ENCODE data around the gene KIAA1217.

Gene KIAA1217

GRCh38 chr10:24174014-24174413 is 34.9 kb upstream of the KIAA1217 start:
- TF ChIP-seq KLF17 (tag by site-specific recombination; IDR thresholded peaks at IDR 0.05), result no peak
- no peak for TF ChIP-seq ZNF350 (tag by site-specific recombination; IDR thresholded peaks at IDR 0.05)
- TF ChIP-seq ZBTB6 (tag by site-specific recombination; IDR thresholded peaks at IDR 0.05), result no peak
- no peak for TF ChIP-seq ZNF623 (tag by site-specific recombination; IDR thresholded peaks at IDR 0.05)
- no peak for TF ChIP-seq ZNF184 (tag by site-specific recombination; IDR thresholded peaks at IDR 0.05)
- no peak for TF ChIP-seq ZNF362 (tag by site-specific recombination; IDR thresholded peaks at IDR 0.05)
- no peaks in the 10 kb centered on the region for H3K9me3 ChIP-seq (ENCODE audit: control insufficient read depth, insufficient read depth, low read depth, low read length)
- POLR2A ChIA-PET, result no interaction called here
- no peaks in the 10 kb centered on the region for H3K36me3 ChIP-seq (ENCODE audit: control insufficient read depth in 2 of 2, insufficient read depth in 1 of 2, low read length in 2 of 2)
- no peak overlapping the region for H3K4me3 ChIP-seq (ENCODE audit: low read depth, low read length)
- CTCF ChIA-PET, result no interaction called here
- no peak overlapping the region for H3K27ac ChIP-seq (ENCODE audit: extremely low read depth, low read depth, low read length)
- no peaks in the 10 kb centered on the region for H3K4me1 ChIP-seq (ENCODE audit: control insufficient read depth, insufficient read depth, low read length)

- POLR2A ChIA-PET, result no interaction called here
- Histone ChIP-seq H3K27ac (ENCODE audit: extremely low read depth, low read depth, low read length) (no peak overlapping the region), H3K36me3 (ENCODE audit: control insufficient read depth in 2 of 2, insufficient read depth in 1 of 2, low read length in 2 of 2) (no peaks in the 10 kb centered on the region), H3K4me3 (ENCODE audit: low read depth, low read length) (no peak overlapping the region), H3K9me3 (ENCODE audit: control insufficient read depth, insufficient read depth, low read depth, low read length) (no peaks in the 10 kb centered on the region), H3K4me1 (ENCODE audit: control insufficient read depth, insufficient read depth, low read length) (no peaks in the 10 kb centered on the region)
- CTCF ChIA-PET, result no interaction called here
- no peak for TF ChIP-seq ZSCAN16 (tag by site-specific recombination; IDR thresholded peaks at IDR 0.05)
- no peak for TF ChIP-seq ZNF76 (tag by site-specific recombination; IDR thresholded peaks at IDR 0.05; ENCODE audit: borderline replicate concordance, low read depth)
- no peak for TF ChIP-seq ZNF416 (tag by site-specific recombination; IDR thresholded peaks at IDR 0.05)
- no peak for TF ChIP-seq ZNF169 (tag by site-specific recombination; IDR thresholded peaks at IDR 0.05)
- no peak for TF ChIP-seq PRDM2 (tag by site-specific recombination; IDR thresholded peaks at IDR 0.05; ENCODE audit: borderline replicate concordance)
- no peak for TF ChIP-seq ZNF18 (tag by site-specific recombination; IDR thresholded peaks at IDR 0.05)
- no peak for TF ChIP-seq ZNF645 (tag by site-specific recombination; IDR thresholded peaks at IDR 0.05)
- no peak for TF ChIP-seq GFI1B (tag by site-specific recombination; IDR thresholded peaks at IDR 0.05)
- TF ChIP-seq ZBTB49 (tag by site-specific recombination; IDR thresholded peaks at IDR 0.05; ENCODE audit: low read depth), result no peak
- TF ChIP-seq ZFHX2 (tag by site-specific recombination; conservative IDR thresholded peaks at IDR 0.05), result no peak
- TF ChIP-seq ZNF692 (tag by site-specific recombination; IDR thresholded peaks at IDR 0.05), result no peak
- no peak for TF ChIP-seq ZNF776 (tag by site-specific recombination; IDR thresholded peaks at IDR 0.05; ENCODE audit: borderline replicate concordance)
- TF ChIP-seq ZNF658 (tag by site-specific recombination; IDR thresholded peaks at IDR 0.05), result no peak
These were observed 32.3 kb upstream of the KIAA1217 start for GRCh38 chr10:24176658-24177057.
